Measurements from ENCODE around the gene ANGEL1. TPM values are rescaled to one million over a fixed set of nuclear protein-coding genes. Genes with fewer than 3 reads are reported as not detected.

ANGEL1 gene
- 10 to 100 TPM; 15.4 to 17.3 TPM for total RNA-seq

DNA sequence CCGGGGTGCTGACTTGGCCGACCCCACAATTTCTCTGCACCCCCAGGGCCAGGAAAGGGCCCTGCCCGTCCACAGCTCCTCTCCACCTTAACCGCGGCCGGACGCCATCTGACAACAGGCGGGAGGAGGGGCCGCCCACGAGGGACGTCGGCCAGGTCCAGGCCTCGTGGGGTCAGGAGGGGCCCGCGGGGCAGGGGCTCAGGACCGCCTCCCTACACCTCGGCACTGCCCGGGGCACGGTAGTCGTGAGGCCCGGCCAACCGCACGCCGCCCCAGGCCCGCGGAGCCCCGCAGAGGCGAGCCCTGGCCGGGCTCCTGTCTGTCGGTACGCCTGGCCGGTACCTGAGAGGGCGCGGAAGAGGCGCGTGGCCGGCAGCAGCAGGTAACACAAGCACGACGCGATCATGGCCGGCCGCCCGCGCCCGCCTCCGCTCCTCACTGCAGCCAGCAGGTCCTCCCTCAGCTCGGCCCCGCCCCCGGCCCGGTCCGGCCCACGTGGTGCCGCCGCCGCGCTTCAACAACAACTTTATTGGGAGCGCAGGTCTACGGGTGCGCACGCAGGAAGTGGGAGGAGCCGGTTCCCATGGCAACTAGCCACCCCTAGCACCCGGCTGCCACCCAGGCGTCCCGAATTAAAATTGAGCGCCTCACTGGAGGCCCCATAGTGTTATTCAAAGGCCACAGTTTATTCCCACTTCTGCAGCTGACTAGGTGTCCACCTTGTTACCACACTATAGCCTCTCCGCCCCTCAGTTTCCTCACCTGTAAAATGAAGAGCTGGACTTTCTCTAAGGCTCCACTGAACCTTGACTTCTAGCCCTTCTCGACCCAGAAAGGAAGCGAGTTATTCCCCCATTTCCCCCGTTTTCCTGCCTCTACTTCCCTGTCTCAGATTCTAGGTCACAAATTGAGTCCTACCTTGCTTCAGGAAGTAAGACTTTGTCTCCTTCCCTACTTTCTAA, at the start of gene ANGEL1:
Gene ANGEL1, minus strand, starts transcription at position 461 of the 962 bp plus-strand sequence. Its CDS starts 55 bp downstream, at position 406.
- H3K27ac Mint-ChIP-seq = peak within 1 kb of the TSS; percentile 86
- peaks cover 20% of the 10 kb centered on the region for H3K4me1 Mint-ChIP-seq
- no peaks in the 10 kb centered on the region for H3K9me3 Mint-ChIP-seq
- ATAC-seq (ENCODE audit: low read depth) (peak; percentile 93), DNase-seq (peak; percentile 97)
- peak within 1 kb of the TSS; percentile 90 for H3K4me3 Mint-ChIP-seq
- no peaks in the 10 kb centered on the region for H3K36me3 Mint-ChIP-seq
- POLR2A ChIA-PET = interaction anchor here (0.6 to 1.7 kb wide), 9 partner anchors 25 to 508 kb away, joined by 3 to 7 read pairs (median 4); partner anchors contain the start of genes GSTZ1, POMT2 and VASH1
- H3K27me3 Mint-ChIP-seq = no peaks in the 10 kb centered on the region

DNA sequence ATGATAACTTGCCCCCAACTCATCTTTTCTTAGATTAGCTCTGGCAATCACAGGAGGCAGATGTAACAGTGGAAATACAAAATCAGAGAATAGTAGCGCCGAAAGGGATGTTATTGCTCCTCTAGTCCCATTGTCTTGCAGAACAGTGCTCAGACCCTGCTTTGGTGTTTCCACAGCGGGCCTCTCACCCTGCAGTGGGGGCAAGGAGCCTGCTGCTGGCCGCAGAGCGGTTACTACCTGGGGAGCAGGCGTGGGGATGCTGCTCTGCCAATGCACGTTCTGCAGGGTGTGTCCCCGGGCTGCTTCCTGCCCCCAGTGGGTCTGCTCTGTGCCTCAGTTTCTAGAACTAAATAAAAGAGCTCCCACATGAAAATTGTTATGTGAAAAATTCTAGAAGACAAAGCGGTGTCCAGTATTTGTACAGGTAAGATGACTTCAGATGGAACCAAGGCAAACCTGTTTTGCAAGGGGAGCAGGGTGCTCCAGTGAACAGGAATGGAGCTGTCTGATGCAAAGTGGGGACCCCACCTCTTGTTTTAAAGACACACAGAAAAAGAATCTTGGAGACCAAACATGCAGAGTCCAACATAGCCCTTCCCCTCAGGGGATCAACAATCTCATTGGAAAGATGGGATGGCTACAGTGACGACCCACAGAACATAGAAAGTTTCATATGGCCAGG, 49.0 kb upstream of the ANGEL1 start:
- no peaks in the 10 kb centered on the region for H3K36me3 Mint-ChIP-seq
- DNase-seq (no peak), ATAC-seq (ENCODE audit: low read depth) (no peak)
- POLR2A ChIA-PET = no interaction called here
- no peak overlapping the region for H3K4me3 Mint-ChIP-seq
- no peaks in the 10 kb centered on the region for H3K9me3 Mint-ChIP-seq
- H3K27ac Mint-ChIP-seq = no peak overlapping the region
- peaks cover 33% of the 10 kb centered on the region for H3K27me3 Mint-ChIP-seq
- peaks cover 11% of the 10 kb centered on the region for H3K4me1 Mint-ChIP-seq

DNA sequence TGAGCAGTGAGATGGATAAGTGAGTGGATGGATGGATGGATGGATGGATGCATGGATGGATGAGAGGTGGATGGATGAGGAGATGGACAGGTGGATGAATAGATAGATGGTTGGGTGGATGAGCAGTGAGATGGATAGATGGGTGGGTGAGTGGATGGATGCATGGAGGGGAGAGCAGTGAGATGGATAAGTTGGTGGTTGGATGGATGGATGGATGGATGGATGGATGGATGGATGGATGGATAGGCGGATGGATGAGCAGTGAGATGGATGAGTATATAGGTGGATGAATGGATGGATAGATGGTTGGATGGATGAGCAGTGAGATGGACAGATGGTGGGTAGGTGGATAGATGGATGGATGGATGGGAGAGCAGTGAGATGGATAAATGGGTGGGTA, 44.1 kb upstream of the ANGEL1 start:
- POLR2A ChIA-PET = no interaction called here
- Mint-ChIP-seq H3K4me3 (no peak overlapping the region), H3K36me3 (no peaks in the 10 kb centered on the region), H3K27me3 (peaks cover 33% of the 10 kb centered on the region), H3K4me1 (no peaks in the 10 kb centered on the region), H3K27ac (no peak overlapping the region), H3K9me3 (no peaks in the 10 kb centered on the region)
- no peak for ATAC-seq (ENCODE audit: low read depth)
- no peak for DNase-seq

DNA sequence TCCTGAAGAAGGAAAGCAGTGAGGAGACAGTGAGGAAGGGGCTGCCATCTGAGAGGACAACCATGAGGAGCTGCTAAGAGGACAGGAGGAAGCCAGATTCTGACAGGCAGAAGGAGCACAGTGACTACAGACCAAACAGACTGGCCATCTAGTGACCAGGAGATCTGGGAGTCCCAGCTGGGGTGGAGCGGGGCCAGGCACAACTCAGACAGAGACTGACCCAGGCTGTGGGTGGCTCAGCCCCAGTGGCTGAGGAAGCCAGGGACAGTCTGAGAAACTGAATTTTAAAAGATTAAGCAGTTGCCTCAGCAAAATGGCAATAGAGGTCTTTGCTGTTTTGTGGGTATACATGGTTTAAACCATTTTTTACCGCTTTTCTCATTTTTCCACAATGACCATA, 42.4 kb upstream of the ANGEL1 start:
- Mint-ChIP-seq H3K9me3 (no peaks in the 10 kb centered on the region), H3K27ac (no peak overlapping the region), H3K4me3 (no peak overlapping the region), H3K4me1 (no peaks in the 10 kb centered on the region), H3K27me3 (peaks cover 24% of the 10 kb centered on the region), H3K36me3 (no peaks in the 10 kb centered on the region)
- DNase-seq (no peak), ATAC-seq (ENCODE audit: low read depth) (no peak)
- POLR2A ChIA-PET = no interaction called here

GRCh38 chr14:76848879-76849278, 36.2 kb upstream of the ANGEL1 start:
- no peak for DNase-seq
- Mint-ChIP-seq H3K4me3 (no peak overlapping the region), H3K4me1 (peaks cover 9% of the 10 kb centered on the region), H3K9me3 (peaks cover 3% of the 10 kb centered on the region), H3K36me3 (peaks cover 9% of the 10 kb centered on the region), H3K27me3 (peaks cover 8% of the 10 kb centered on the region), H3K27ac (no peak overlapping the region)
- no peak for ATAC-seq (ENCODE audit: low read depth)
- POLR2A ChIA-PET = no interaction called here

DNA sequence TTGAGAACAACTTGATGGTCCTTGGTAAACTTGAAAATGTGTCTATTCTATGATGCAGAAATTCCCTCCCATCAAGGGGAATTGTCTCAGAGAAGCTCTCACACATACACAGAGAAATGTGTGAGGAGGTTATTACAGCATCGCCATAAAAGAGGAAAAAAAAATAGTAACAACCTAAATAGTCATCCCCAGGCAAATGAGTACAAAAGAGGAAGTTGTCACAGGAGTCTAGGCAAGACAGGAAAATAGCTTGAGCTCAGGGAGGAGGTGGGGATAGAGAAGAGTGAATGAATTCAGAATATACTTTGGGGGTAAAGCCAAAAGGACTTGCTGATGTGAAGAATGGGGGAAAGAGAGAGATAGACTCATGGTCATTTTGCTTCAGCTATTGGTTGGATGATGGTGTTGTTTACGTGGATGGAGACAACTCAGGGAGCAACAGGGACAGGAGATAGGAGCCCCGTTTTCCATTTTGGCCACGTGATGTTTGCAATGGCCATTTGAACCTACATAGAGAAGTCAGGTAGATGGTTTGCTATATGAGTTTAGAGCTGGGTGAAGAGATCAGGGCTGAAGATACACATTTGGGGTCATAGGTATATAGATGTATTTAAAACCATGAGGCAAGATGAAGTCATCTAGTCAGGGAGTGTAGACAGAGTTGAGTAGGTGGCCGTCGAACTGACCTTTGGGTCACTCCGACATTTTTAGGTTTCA, 33.8 kb upstream of the ANGEL1 start:
- Mint-ChIP-seq H3K9me3 (peaks cover 3% of the 10 kb centered on the region), H3K27ac (no peak overlapping the region), H3K4me3 (no peak overlapping the region), H3K27me3 (peaks cover 17% of the 10 kb centered on the region), H3K36me3 (peaks cover 9% of the 10 kb centered on the region), H3K4me1 (peaks cover 9% of the 10 kb centered on the region)
- POLR2A ChIA-PET = interaction anchor here (1.9 kb wide), 1 partner anchor 34 kb away, joined by 7 read pairs; the partner anchor contains the start of gene ANGEL1
- DNase-seq = no peak
- no peak for ATAC-seq (ENCODE audit: low read depth)

GRCh38 chr14:76844223-76844622, 31.5 kb upstream of the ANGEL1 start:
- Mint-ChIP-seq H3K9me3 (peaks cover 3% of the 10 kb centered on the region), H3K4me1 (peaks cover 9% of the 10 kb centered on the region), H3K36me3 (peaks cover 9% of the 10 kb centered on the region), H3K4me3 (peak overlapping the region; percentile 46), H3K27me3 (peaks cover 34% of the 10 kb centered on the region), H3K27ac (peak overlapping the region; percentile 86)
- DNase-seq (peak; percentile 59), ATAC-seq (ENCODE audit: low read depth) (peak; percentile 100)
- POLR2A ChIA-PET = no interaction called here

GRCh38 chr14:76842414-76842813, 29.7 kb upstream of the ANGEL1 start:
- no peak overlapping the region for H3K4me3 Mint-ChIP-seq
- peaks cover 9% of the 10 kb centered on the region for H3K36me3 Mint-ChIP-seq
- no peak overlapping the region for H3K27ac Mint-ChIP-seq
- H3K4me1 Mint-ChIP-seq = peaks cover 9% of the 10 kb centered on the region
- H3K27me3 Mint-ChIP-seq = peaks cover 48% of the 10 kb centered on the region
- POLR2A ChIA-PET = no interaction called here
- no peak for ATAC-seq (ENCODE audit: low read depth)
- H3K9me3 Mint-ChIP-seq = peaks cover 3% of the 10 kb centered on the region
- no peak for DNase-seq

- POLR2A ChIA-PET = interaction anchor here (1.6 kb wide), 1 partner anchor 25 kb away, joined by 4 read pairs; the partner anchor contains the start of gene ANGEL1
These were observed 24.8 kb upstream of the ANGEL1 start for GRCh38 chr14:76837524-76837923.

DNA sequence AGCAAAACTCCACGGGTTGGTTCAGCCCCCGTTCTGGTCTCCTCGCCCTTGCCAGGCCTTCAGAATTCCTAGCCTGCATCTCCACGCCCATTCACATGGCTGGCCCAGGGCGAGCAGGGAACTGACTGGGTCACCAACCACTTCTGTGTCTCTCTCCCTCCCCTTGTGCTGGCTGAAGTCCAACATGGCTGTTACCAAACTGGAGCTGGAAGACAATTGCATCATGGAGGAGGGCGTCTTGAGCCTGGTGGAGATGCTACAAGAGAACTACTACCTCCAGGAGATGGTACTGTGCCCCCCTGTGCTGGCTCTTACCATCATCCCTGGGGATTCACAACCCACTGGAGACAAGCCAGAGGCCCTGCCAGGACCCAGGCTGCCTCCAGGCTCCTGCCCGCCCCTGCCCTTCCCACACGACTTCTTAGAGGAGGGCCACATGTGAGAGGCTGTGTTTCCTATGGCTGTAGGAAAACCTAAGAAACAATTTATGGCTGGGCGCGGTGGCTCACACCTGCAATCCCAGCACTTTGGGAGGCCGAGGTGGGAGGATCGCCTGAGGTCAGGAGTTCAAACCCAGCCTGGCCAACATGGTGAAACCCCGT, 23.4 kb upstream of the ANGEL1 start:
- Mint-ChIP-seq H3K9me3 (no peaks in the 10 kb centered on the region), H3K4me1 (no peaks in the 10 kb centered on the region), H3K27me3 (peaks cover 40% of the 10 kb centered on the region), H3K4me3 (no peak overlapping the region), H3K27ac (no peak overlapping the region), H3K36me3 (no peaks in the 10 kb centered on the region)
- DNase-seq = no peak
- no peak for ATAC-seq (ENCODE audit: low read depth)
- POLR2A ChIA-PET = no interaction called here

More at GRCh38 chr14:76837524-76837923, 24.8 kb upstream of the ANGEL1 start:
- DNase-seq (no peak), ATAC-seq (ENCODE audit: low read depth) (no peak)
- Mint-ChIP-seq H3K4me3 (no peak overlapping the region), H3K4me1 (no peaks in the 10 kb centered on the region), H3K27me3 (peaks cover 51% of the 10 kb centered on the region), H3K27ac (no peak overlapping the region), H3K36me3 (no peaks in the 10 kb centered on the region), H3K9me3 (no peaks in the 10 kb centered on the region)

GRCh38 chr14:76834241-76834661, 21.6 kb upstream of the ANGEL1 start:
- Mint-ChIP-seq H3K4me1 (no peaks in the 10 kb centered on the region), H3K27me3 (peaks cover 26% of the 10 kb centered on the region), H3K27ac (no peak overlapping the region), H3K9me3 (no peaks in the 10 kb centered on the region), H3K36me3 (no peaks in the 10 kb centered on the region), H3K4me3 (no peak overlapping the region)
- ATAC-seq (ENCODE audit: low read depth) (no peak), DNase-seq (no peak)
- POLR2A ChIA-PET = no interaction called here

DNA sequence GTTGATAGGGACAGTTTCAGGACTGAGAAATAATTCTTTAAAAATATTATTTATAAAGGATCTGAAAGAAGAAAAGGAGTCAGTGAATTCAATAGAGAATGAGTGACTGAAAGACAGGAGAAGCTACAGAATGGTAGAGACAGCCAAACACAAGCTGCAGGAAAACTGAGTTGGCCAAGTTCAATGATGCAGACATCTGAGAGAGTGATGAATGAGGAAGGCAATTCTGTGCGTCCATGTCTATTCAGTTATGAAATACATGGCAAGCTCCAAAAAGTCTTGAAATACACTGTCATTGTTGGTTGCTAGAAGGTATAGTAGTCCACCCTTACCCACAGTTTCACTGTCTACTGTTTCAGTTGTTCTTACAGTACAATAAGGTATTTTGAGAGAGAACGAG, 20.3 kb upstream of the ANGEL1 start:
- Mint-ChIP-seq H3K36me3 (no peaks in the 10 kb centered on the region), H3K4me3 (no peak overlapping the region), H3K27ac (no peak overlapping the region), H3K27me3 (peaks cover 16% of the 10 kb centered on the region), H3K4me1 (no peaks in the 10 kb centered on the region), H3K9me3 (no peaks in the 10 kb centered on the region)
- POLR2A ChIA-PET = no interaction called here
- DNase-seq (no peak), ATAC-seq (ENCODE audit: low read depth) (no peak)

GRCh38 chr14:76832503-76832988, 19.9 kb upstream of the ANGEL1 start:
- Mint-ChIP-seq H3K27me3 (peaks cover 16% of the 10 kb centered on the region), H3K36me3 (no peaks in the 10 kb centered on the region), H3K4me3 (no peak overlapping the region), H3K4me1 (no peaks in the 10 kb centered on the region), H3K27ac (no peak overlapping the region), H3K9me3 (no peaks in the 10 kb centered on the region)
- DNase-seq = no peak
- no peak for ATAC-seq (ENCODE audit: low read depth)
- POLR2A ChIA-PET = no interaction called here
